GM23338 (cell line): ENCODE data around the gene HOXA3. TPM values are rescaled to one million over a fixed set of nuclear protein-coding genes. Genes with fewer than 3 reads are reported as not detected.

Source experiments
- ATAC-seq: fragments of 200-7000 bp; cut with Tn5 transposase; 3 replicates; pipeline ENCODE4 v1.9.1; 2020
- DNase-seq: peaks from one replicate; pipeline ENCODE4 v3.0.0-alpha.2; 2015; ENCODE audit warnings: low spot score
- H2AFZ ChIP-seq: fragments of 200-600 bp; sonication (generic); 2 replicates; pipeline ENCODE4 v1.8.0; 2016; ENCODE audit warnings: antibody characterized with exemption, mild to moderate bottlenecking, moderate library complexity
- H3F3A ChIP-seq: fragments of 200-600 bp; sonication (generic); replicated peaks from 2 replicates; pipeline ENCODE4 v1.8.0; 2017; ENCODE audit warnings: antibody characterized with exemption, mixed run types, low read depth
- H3K27ac ChIP-seq: fragments of 200-600 bp; sonication (generic); 2 replicates; pipeline ENCODE4 v1.6.1; 2016; ENCODE audit warnings: low read depth
- H3K27me3 ChIP-seq: fragments of 200-600 bp; sonication (generic); 2 replicates; pipeline ENCODE4 v1.8.0; 2016; ENCODE audit warnings: mild to moderate bottlenecking, mixed run types, moderate library complexity; ENCODE audit not compliant: insufficient read depth
- H3K36me3 ChIP-seq: fragments of 200-600 bp; sonication (generic); 2 replicates; pipeline ENCODE4 v1.8.0; 2016; ENCODE audit warnings: mild to moderate bottlenecking; ENCODE audit not compliant: insufficient read depth
- H3K4me1 ChIP-seq: fragments of 200-600 bp; sonication (generic); 2 replicates; pipeline ENCODE4 v1.8.0; 2016; ENCODE audit warnings: mild to moderate bottlenecking, moderate library complexity; ENCODE audit not compliant: insufficient read depth
- H3K4me2 ChIP-seq: fragments of 200-600 bp; sonication (generic); 2 replicates; pipeline ENCODE4 v1.7.1; 2017; ENCODE audit warnings: mixed run types
- H3K4me3 ChIP-seq: fragments of 200-600 bp; sonication (generic); 2 replicates; pipeline ENCODE4 v1.6.1; 2016; ENCODE audit warnings: mixed run types
- H3K79me2 ChIP-seq: fragments of 200-600 bp; sonication (generic); replicated peaks from 2 replicates; pipeline ENCODE4 v1.8.0; 2017; ENCODE audit warnings: mild to moderate bottlenecking; ENCODE audit not compliant: insufficient read depth
- H3K9me2 ChIP-seq: fragments of 200-600 bp; sonication (generic); 2 replicates; pipeline ENCODE4 v1.8.0; 2017; ENCODE audit not compliant: insufficient read depth
- H4K20me1 ChIP-seq: fragments of 200-600 bp; sonication (generic); replicated peaks from 2 replicates; pipeline ENCODE4 v1.8.0; 2017; ENCODE audit warnings: mild to moderate bottlenecking; ENCODE audit not compliant: insufficient read depth
- H3K27ac Mint-ChIP-seq: 2 replicates; pipeline ENCODE4 v1.8.0; 2020; ENCODE audit warnings: inconsistent platforms, mild to moderate bottlenecking, moderate library complexity, mixed read lengths
- H3K27me3 Mint-ChIP-seq: 3 replicates; pipeline ENCODE4 v1.8.0; 2022; ENCODE audit warnings: low read depth, mild to moderate bottlenecking, moderate library complexity, mixed read lengths, inconsistent platforms; ENCODE audit not compliant: insufficient read depth, poor library complexity
- H3K36me3 Mint-ChIP-seq: 3 replicates; pipeline ENCODE4 v1.8.0; 2021; ENCODE audit warnings: low read depth, mild to moderate bottlenecking, inconsistent platforms, moderate library complexity, mixed read lengths
- H3K4me1 Mint-ChIP-seq: 3 replicates; pipeline ENCODE4 v1.8.0; 2020; ENCODE audit warnings: mild to moderate bottlenecking, inconsistent platforms, mixed read lengths
- H3K4me3 Mint-ChIP-seq: 3 replicates; pipeline ENCODE4 v1.8.0; 2021; ENCODE audit warnings: moderate library complexity, mild to moderate bottlenecking, inconsistent platforms, mixed read lengths
- H3K9me3 Mint-ChIP-seq: 3 replicates; pipeline ENCODE4 v1.8.0; 2020; ENCODE audit warnings: moderate library complexity, mild to moderate bottlenecking, inconsistent platforms, mixed read lengths
- CREB1 ChIP-seq: fragments of 250-450 bp; sonication (Bioruptor Pico); IDR thresholded peaks from 2 replicates; pipeline ENCODE4 v1.5.0; 2020; ENCODE audit warnings: low read depth, mild to moderate bottlenecking, moderate library complexity
- EZH2 ChIP-seq: fragments of 200-600 bp; sonication (generic); IDR thresholded peaks from one replicate; pipeline ENCODE4 v1.8.0; 2017; ENCODE audit warnings: antibody characterized with exemption, mild to moderate bottlenecking, low read depth; ENCODE audit not compliant: unreplicated experiment
- EZH2phosphoT487 ChIP-seq: fragments of 200-600 bp; sonication (generic); IDR thresholded peaks from one replicate; pipeline ENCODE4 v1.8.1; 2018; ENCODE audit warnings: antibody characterized with exemption; ENCODE audit not compliant: unreplicated experiment
- JUNB ChIP-seq: IDR thresholded peaks from one replicate; pipeline ENCODE4 v1.6.1; 2016; ENCODE audit warnings: antibody characterized with exemption; ENCODE audit not compliant: unreplicated experiment
- REST ChIP-seq: IDR thresholded peaks from one replicate; pipeline ENCODE4 v1.6.1; 2018; ENCODE audit warnings: antibody characterized with exemption; ENCODE audit not compliant: unreplicated experiment
- ZNF331 ChIP-seq: fragments of 250-450 bp; sonication (Bioruptor Pico); IDR thresholded peaks from 2 replicates; pipeline ENCODE4 v1.5.0; 2020; ENCODE audit warnings: low read depth, mild to moderate bottlenecking, moderate library complexity
- polyA plus RNA-seq: library from polyadenylated mRNA; unstranded; fragments of >200 nt; fragmentation: Nextera tagmentation; extraction: Ambion mirVana; gene quantifications from 2 replicates; pipeline ENCODE4 v1.2.1, GENCODE V29; 2016
- total RNA-seq: library from RNA; depleted of rRNA; stranded (reverse); fragments of >200 nt; shearing (Covaris generic); gene quantifications from 2 replicates; pipeline ENCODE4 v1.2.3, GENCODE V29; 2014

Gene HOXA3
- total and polyA plus RNA-seq, 2 experiments from 2014 or later, result not detected

- Mint-ChIP-seq H3K4me1 (peaks cover 23% of the 10 kb centered on the region), H3K9me3 (no peaks in the 10 kb centered on the region; the same call in 2 of the 3 replicates), H3K36me3 (no peaks in the 10 kb centered on the region), H3K27me3 (peaks cover 93% of the 10 kb centered on the region), H3K4me3 (peak overlapping the region; percentile 67; the same call in 2 of the 3 replicates), H3K27ac (no peak overlapping the region)
- Histone ChIP-seq H3K27ac (no peak overlapping the region), H3F3A (peaks cover 46% of the 10 kb centered on the region), H3K4me3 (peak overlapping the region; percentile 51; the same call in 1 of the 2 replicates), H3K4me2 (peak overlapping the region; percentile 76), H3K9me2 (no peaks in the 10 kb centered on the region), H4K20me1 (peaks cover 59% of the 10 kb centered on the region), H3K27me3 (peaks cover 98% of the 10 kb centered on the region), H2AFZ (no peak overlapping the region), H3K4me1 (peaks cover 22% of the 10 kb centered on the region; the same call in 1 of the 2 replicates), H3K79me2 (no peaks in the 10 kb centered on the region), H3K36me3 (no peaks in the 10 kb centered on the region)
- no peak for ATAC-seq
- TF ChIP-seq CREB1 (CRISPR knock-in tag) (no peak), EZH2 (peak; percentile 96), JUNB (no peak), REST (no peak)
- no peak for DNase-seq
Measured at GRCh38 chr7:27200761-27201579, 48.6 kb upstream of the HOXA3 start.

GRCh38 chr7:27199849-27200760, 47.7 kb upstream of the HOXA3 start, which contains the start of gene HOXA13:
TSS of gene HOXA13 (minus strand) at chr7:27200091. CDS start at chr7:27200077, 14 bp downstream.
- H3K4me1 ChIP-seq, result peaks cover 15% of the 10 kb centered on the region; the same call in 1 of the 2 replicates
- TF ChIP-seq EZH2phosphoT487, result peak; percentile 99
- no peak for TF ChIP-seq ZNF331 (CRISPR knock-in tag)
- peak; percentile 95 for TF ChIP-seq EZH2
- H3K4me2 ChIP-seq, result peak within 1 kb of the TSS; percentile 76
- peaks cover 52% of the 10 kb centered on the region for H4K20me1 ChIP-seq
- no peaks in the 10 kb centered on the region for H3K9me2 ChIP-seq
- 0 out of 2 replicates have a peak within 1 kb of the TSS, but pooled peaks have one; percentile 56 for H2AFZ ChIP-seq
- H3K79me2 ChIP-seq, result no peaks in the 10 kb centered on the region
- peak within 1 kb of the TSS; percentile 75 for H3K4me3 Mint-ChIP-seq
- peaks cover 40% of the 10 kb centered on the region for H3F3A ChIP-seq
- no peaks in the 10 kb centered on the region; the same call in 2 of the 3 replicates for H3K9me3 Mint-ChIP-seq
- no peak within 1 kb of the TSS for H3K27ac Mint-ChIP-seq
- H3K4me3 ChIP-seq, result peak within 1 kb of the TSS; percentile 51
- H3K36me3 Mint-ChIP-seq, result no peaks in the 10 kb centered on the region
- peaks cover 98% of the 10 kb centered on the region for H3K27me3 ChIP-seq
- no peak within 1 kb of the TSS for H3K27ac ChIP-seq
- DNase-seq (peak; percentile 61), ATAC-seq (peak; percentile 56)
- no peaks in the 10 kb centered on the region for H3K36me3 ChIP-seq
- H3K4me1 Mint-ChIP-seq, result peaks cover 18% of the 10 kb centered on the region
- peaks cover 92% of the 10 kb centered on the region for H3K27me3 Mint-ChIP-seq
